DND-41 (cell line): ENCODE data around the gene FCER1G.
"Not testable (repeated sequence)": the region's sequence is repeated elsewhere in the genome, so short reads cannot be mapped to it uniquely, and the experiment has no call there.

ENCODE experiments used
- ATAC-seq: fragments of 200-7000 bp; cut with Tn5 transposase; 3 replicates; pipeline ENCODE4 v1.9.1; 2021; ENCODE audit warnings: low read depth; ENCODE audit not compliant: insufficient read depth
- DNase-seq: peaks from one replicate; pipeline ENCODE4 v3.0.0-alpha.2; 2020
- H2AFZ ChIP-seq: 2 replicates; pipeline ENCODE4 v1.6.0; 2012; ENCODE audit warnings: low read depth, low read length
- H3K27ac ChIP-seq: 2 replicates; pipeline ENCODE4 v1.5.1; 2012; ENCODE audit warnings: low read length, inconsistent platforms
- H3K27me3 ChIP-seq: fragments of 200-600 bp; sonication (generic); 2 replicates; pipeline ENCODE4 v1.6.0; 2012; ENCODE audit warnings: low read length, mild to moderate bottlenecking, inconsistent platforms; ENCODE audit not compliant: insufficient read depth, poor library complexity
- H3K36me3 ChIP-seq: 2 replicates; pipeline ENCODE4 v1.5.1; 2012; ENCODE audit warnings: low read length, inconsistent platforms; ENCODE audit not compliant: insufficient read depth
- H3K4me1 ChIP-seq: 2 replicates; pipeline ENCODE4 v1.5.1; 2012; ENCODE audit warnings: mild to moderate bottlenecking, low read length; ENCODE audit not compliant: insufficient read depth
- H3K4me2 ChIP-seq: 2 replicates; pipeline ENCODE4 v1.6.0; 2012; ENCODE audit warnings: mild to moderate bottlenecking, moderate library complexity, low read length, inconsistent platforms; ENCODE audit not compliant: insufficient read depth
- H3K4me3 ChIP-seq, 2 experiments: fragments of 200-600 bp in 1 of 2; shearing (Covaris generic) in 1 of 2; 2 replicates each; pipeline ENCODE4 v1.5.1; 2012 to 2016; ENCODE audit warnings: inconsistent platforms in 2 of 2, low read length in 2 of 2, mild to moderate bottlenecking in 2 of 2, low read depth in 1 of 2, moderate library complexity in 1 of 2
- H3K79me2 ChIP-seq: 2 replicates; pipeline ENCODE4 v1.6.0; 2012; ENCODE audit warnings: low read length, inconsistent platforms; ENCODE audit not compliant: insufficient read depth
- H3K9ac ChIP-seq: 2 replicates; pipeline ENCODE4 v1.6.0; 2012; ENCODE audit warnings: low read depth, mild to moderate bottlenecking, inconsistent platforms, low read length, moderate library complexity
- H3K9me3 ChIP-seq: 2 replicates; pipeline ENCODE4 v1.5.1; 2012; ENCODE audit warnings: low read length, moderate library complexity, mild to moderate bottlenecking, inconsistent platforms; ENCODE audit not compliant: insufficient read depth, severe bottlenecking
- H4K20me1 ChIP-seq: 2 replicates; pipeline ENCODE4 v1.6.0; 2012; ENCODE audit warnings: low read length; ENCODE audit not compliant: insufficient read depth
- EZH2 ChIP-seq: IDR thresholded peaks from 3 replicates; pipeline ENCODE4 v1.6.1; 2012; ENCODE audit warnings: borderline replicate concordance, low read depth, mild to moderate bottlenecking, moderate library complexity, low read length, inconsistent platforms; ENCODE audit not compliant: severe bottlenecking
- TF ChIP-seq, protein P1 (sequence below): IDR thresholded peaks from 2 replicates; pipeline ENCODE4 v1.5.1; 2012; ENCODE audit warnings: borderline replicate concordance, low read length, moderate library complexity, mild to moderate bottlenecking; ENCODE audit not compliant: poor library complexity, severe bottlenecking; ENCODE audit errors: extremely low read depth

FCER1G gene

GRCh38 chr1:161241682-161242081 is 26.6 kb downstream of the FCER1G start:
- H3K79me2 ChIP-seq, result no peaks in the 10 kb centered on the region
- no peak overlapping the region for H3K27ac ChIP-seq
- no peaks in the 10 kb centered on the region for H4K20me1 ChIP-seq
- H2AFZ ChIP-seq, result no peak overlapping the region
- H3K36me3 ChIP-seq, result no peaks in the 10 kb centered on the region
- ATAC-seq, result no peak
- no peaks in the 10 kb centered on the region for H3K9me3 ChIP-seq
- H3K4me2 ChIP-seq, result no peak overlapping the region
- DNase-seq, result no peak
- H3K9ac ChIP-seq, result no peak overlapping the region
- TF ChIP-seq EZH2, result no peak
- TF ChIP-seq, protein P1, sequence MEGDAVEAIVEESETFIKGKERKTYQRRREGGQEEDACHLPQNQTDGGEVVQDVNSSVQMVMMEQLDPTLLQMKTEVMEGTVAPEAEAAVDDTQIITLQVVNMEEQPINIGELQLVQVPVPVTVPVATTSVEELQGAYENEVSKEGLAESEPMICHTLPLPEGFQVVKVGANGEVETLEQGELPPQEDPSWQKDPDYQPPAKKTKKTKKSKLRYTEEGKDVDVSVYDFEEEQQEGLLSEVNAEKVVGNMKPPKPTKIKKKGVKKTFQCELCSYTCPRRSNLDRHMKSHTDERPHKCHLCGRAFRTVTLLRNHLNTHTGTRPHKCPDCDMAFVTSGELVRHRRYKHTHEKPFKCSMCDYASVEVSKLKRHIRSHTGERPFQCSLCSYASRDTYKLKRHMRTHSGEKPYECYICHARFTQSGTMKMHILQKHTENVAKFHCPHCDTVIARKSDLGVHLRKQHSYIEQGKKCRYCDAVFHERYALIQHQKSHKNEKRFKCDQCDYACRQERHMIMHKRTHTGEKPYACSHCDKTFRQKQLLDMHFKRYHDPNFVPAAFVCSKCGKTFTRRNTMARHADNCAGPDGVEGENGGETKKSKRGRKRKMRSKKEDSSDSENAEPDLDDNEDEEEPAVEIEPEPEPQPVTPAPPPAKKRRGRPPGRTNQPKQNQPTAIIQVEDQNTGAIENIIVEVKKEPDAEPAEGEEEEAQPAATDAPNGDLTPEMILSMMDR, result no peak
- H3K4me3 ChIP-seq, result no peak overlapping the region
- no peaks in the 10 kb centered on the region for H3K4me1 ChIP-seq
- no peaks in the 10 kb centered on the region for H3K27me3 ChIP-seq

DNA sequence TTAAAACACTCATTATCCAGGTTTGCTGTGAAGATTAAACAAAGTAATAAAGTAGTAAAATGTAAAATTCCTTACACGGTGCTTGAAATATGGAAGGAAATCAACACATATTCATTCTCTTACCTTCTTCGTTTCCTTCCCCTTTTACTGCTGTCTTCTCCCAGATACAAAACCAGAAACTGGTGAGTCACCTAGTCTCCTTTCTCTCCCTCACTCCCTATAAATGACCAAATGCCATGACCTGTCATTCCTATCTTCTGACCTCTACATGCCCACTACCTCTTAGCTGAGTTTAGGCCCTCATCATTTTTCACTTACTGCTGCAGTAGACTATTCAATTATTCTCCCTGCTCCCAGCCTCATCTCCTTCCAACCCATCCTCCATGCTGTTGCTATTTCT is 27.2 kb downstream of the FCER1G start:
- Histone ChIP-seq H3K36me3 (no peaks in the 10 kb centered on the region), H3K4me1 (no peaks in the 10 kb centered on the region), H3K4me2 (no peak overlapping the region), H3K27ac (no peak overlapping the region), H3K79me2 (no peaks in the 10 kb centered on the region), H3K9me3 (no peaks in the 10 kb centered on the region), H3K9ac (no peak overlapping the region), H3K27me3 (no peaks in the 10 kb centered on the region), H3K4me3 (no peak overlapping the region), H4K20me1 (no peaks in the 10 kb centered on the region), H2AFZ (no peak overlapping the region)
- ATAC-seq, result no peak
- no peak for TF ChIP-seq EZH2
- TF ChIP-seq, protein P1, result no peak
- no peak for DNase-seq

DNA sequence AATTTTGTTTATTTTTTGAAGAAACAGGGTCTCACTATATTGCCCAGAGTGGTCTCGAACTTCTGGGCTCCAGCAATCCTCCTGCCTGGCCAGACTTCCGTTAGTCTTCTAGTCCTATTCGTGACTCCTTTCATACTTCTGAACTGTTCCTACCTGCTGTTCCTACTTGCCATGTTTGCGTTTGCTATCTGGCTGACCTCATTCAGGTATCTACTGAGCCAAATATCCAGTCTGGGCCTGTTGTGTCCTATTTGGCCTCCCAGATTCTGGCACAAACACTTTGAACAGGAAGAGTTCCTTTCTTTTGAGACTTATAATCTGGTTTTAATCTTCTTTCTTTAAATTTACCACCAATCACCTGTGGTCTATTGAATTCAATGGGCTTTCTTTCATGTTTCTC is 29.8 kb downstream of the FCER1G start:
- H2AFZ ChIP-seq, result no peak overlapping the region
- H3K4me2 ChIP-seq, result no peak overlapping the region
- no peaks in the 10 kb centered on the region for H4K20me1 ChIP-seq
- no peak for TF ChIP-seq EZH2
- H3K27ac ChIP-seq, result no peak overlapping the region
- H3K36me3 ChIP-seq, result no peaks in the 10 kb centered on the region
- no peak overlapping the region for H3K9ac ChIP-seq
- H3K79me2 ChIP-seq, result no peaks in the 10 kb centered on the region
- no peaks in the 10 kb centered on the region for H3K4me1 ChIP-seq
- no peaks in the 10 kb centered on the region for H3K9me3 ChIP-seq
- no peak overlapping the region for H3K4me3 ChIP-seq
- no peak for DNase-seq
- no peak for ATAC-seq
- H3K27me3 ChIP-seq, result no peaks in the 10 kb centered on the region

DNA sequence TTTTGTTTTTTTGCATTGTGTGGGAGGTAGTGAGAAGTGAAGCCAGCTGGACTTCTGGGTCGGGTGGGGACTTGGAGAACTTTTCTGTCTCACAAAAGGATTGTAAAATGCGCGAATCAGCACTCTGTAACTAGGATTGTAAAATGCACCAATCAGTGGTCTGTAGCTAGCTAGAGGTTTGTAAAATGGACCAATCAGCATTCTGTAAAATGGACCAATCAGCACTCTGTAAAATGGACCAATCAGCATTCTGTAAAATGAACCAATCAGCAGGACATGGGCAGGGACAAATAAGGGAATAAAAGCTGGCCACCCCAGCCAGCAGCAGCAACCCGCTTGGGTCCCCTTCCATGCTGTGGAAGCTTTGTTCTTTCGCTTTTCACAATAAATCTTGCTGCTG is 35.0 kb downstream of the FCER1G start:
- H3K79me2 ChIP-seq, H3K27me3 ChIP-seq, H3K36me3 ChIP-seq, DNase-seq, H3K4me2 ChIP-seq, ATAC-seq, H2AFZ ChIP-seq, H4K20me1 ChIP-seq, H3K9ac ChIP-seq, H3K27ac ChIP-seq, H3K4me1 ChIP-seq, H3K9me3 ChIP-seq, H3K4me3 ChIP-seq: not testable (repeated sequence)

DNA sequence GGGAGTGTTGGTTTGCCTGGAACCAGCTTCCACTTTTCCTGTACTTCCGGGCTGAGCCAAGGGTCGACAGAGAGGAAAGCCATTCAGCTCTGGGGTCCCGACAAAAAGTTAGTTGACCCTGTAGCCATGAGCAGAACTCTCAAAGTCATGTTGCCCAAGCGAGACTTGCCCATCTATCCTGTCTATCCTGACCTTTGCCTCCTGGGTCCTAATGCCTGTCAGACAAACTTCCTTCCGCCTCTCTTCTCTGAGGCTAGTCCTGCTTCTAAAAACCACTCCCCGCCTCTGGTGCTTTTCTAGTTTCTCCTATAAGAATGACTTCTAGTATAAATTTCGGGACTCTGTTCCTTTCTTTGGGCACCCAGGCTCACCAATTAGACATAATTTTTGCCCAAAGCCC is 35.7 kb downstream of the FCER1G start:
- TF ChIP-seq EZH2, result no peak
- TF ChIP-seq, protein P1, result no peak
- Histone ChIP-seq H3K9me3 (no peaks in the 10 kb centered on the region), H3K9ac (no peak overlapping the region), H3K79me2 (no peaks in the 10 kb centered on the region), H2AFZ (no peak overlapping the region), H3K4me1 (no peaks in the 10 kb centered on the region), H3K4me3 (no peak overlapping the region), H3K27ac (no peak overlapping the region), H4K20me1 (no peaks in the 10 kb centered on the region), H3K27me3 (no peaks in the 10 kb centered on the region), H3K36me3 (no peaks in the 10 kb centered on the region), H3K4me2 (no peak overlapping the region)
- DNase-seq (no peak), ATAC-seq (no peak)
